T47D (cell line): ENCODE data around the gene MUC2.

Experiments used
- DNase-seq, 2 experiments: peaks; one replicate each; pipeline versions ENCODE4 v3.0.0 to v3.0.0-alpha.2; 2011 to 2012; ENCODE audit warnings: low read depth in 1 of 2, low spot score in 1 of 2
- JUND ChIP-seq: IDR thresholded peaks from 2 replicates; pipeline ENCODE4 v1.6.1; 2012; ENCODE audit warnings: low read depth
- in situ Hi-C: cut with HindIII; loops from 2 replicates; pipeline ENCODE4 v1.10.0; 2016; ENCODE audit warnings: low sequenced_read_pairs, low pct_unique_long_range_greater_than_20kb

MUC2 gene

GRCh38 chr11:1074244-1075221 is at the start of gene MUC2:
TSS of gene MUC2 (plus strand) at chr11:1074874.
- DNase-seq, result no peak
- in situ Hi-C loops, result no loop called here
- TF ChIP-seq JUND, result no peak

- in situ Hi-C loops, result no loop called here
- no peak for TF ChIP-seq JUND
- DNase-seq, result no peak
These were observed 49.1 kb upstream of the MUC2 start for GRCh38 chr11:1025410-1026162.

- no peak for TF ChIP-seq JUND
- in situ Hi-C loops, result no loop called here
- DNase-seq, result no peak
These were observed 48.6 kb upstream of the MUC2 start for GRCh38 chr11:1026163-1026450.

- no peak for DNase-seq
- TF ChIP-seq JUND, result no peak
- in situ Hi-C loops, result no loop called here
These were observed 47.8 kb upstream of the MUC2 start for GRCh38 chr11:1026641-1027482.

GRCh38 chr11:1027483-1028290 is 47.0 kb upstream of the MUC2 start:
- in situ Hi-C loops, result no loop called here
- TF ChIP-seq JUND, result no peak

GRCh38 chr11:1028291-1028540 is 46.5 kb upstream of the MUC2 start:
- in situ Hi-C loops, result no loop called here
- no peak for DNase-seq
- TF ChIP-seq JUND, result no peak

More at GRCh38 chr11:1027483-1028290, 47.0 kb upstream of the MUC2 start:
- DNase-seq, result no peak

- DNase-seq, result no peak
- TF ChIP-seq JUND, result no peak
- in situ Hi-C loops, result no loop called here
These were observed 46.1 kb upstream of the MUC2 start for GRCh38 chr11:1028616-1029015.

GRCh38 chr11:1029051-1029450 is 45.6 kb upstream of the MUC2 start:
- no peak for TF ChIP-seq JUND
- no peak for DNase-seq
- in situ Hi-C loops, result no loop called here

GRCh38 chr11:1029654-1030053 is 45.0 kb upstream of the MUC2 start:
- TF ChIP-seq JUND, result no peak
- no peak for DNase-seq
- in situ Hi-C loops, result no loop called here

- in situ Hi-C loops, result no loop called here
- TF ChIP-seq JUND, result no peak
- DNase-seq, result no peak
These were observed 44.6 kb upstream of the MUC2 start for GRCh38 chr11:1030086-1030485.

GRCh38 chr11:1030556-1030955 is 44.1 kb upstream of the MUC2 start:
- DNase-seq, result no peak
- in situ Hi-C loops, result no loop called here
- TF ChIP-seq JUND, result no peak
